ENCODE results near the gene FRY. TPM values are rescaled to one million over a fixed set of nuclear protein-coding genes. Genes with fewer than 3 reads are reported as not detected.

Gene FRY
- total RNA-seq, 1 experiment from 2014 or later = 5.7 TPM

- DNase-seq (ENCODE audit: low read depth) = no peak
Observed at GRCh38 chr13:32081591-32081990, 50.0 kb downstream of the FRY start.

GRCh38 chr13:32086366-32086765 lies 54.8 kb downstream of the FRY start:
- no peak for DNase-seq (ENCODE audit: low read depth)

- DNase-seq (ENCODE audit: low read depth) = no peak
Observed at GRCh38 chr13:32086791-32087441, 55.3 kb downstream of the FRY start.

DNA sequence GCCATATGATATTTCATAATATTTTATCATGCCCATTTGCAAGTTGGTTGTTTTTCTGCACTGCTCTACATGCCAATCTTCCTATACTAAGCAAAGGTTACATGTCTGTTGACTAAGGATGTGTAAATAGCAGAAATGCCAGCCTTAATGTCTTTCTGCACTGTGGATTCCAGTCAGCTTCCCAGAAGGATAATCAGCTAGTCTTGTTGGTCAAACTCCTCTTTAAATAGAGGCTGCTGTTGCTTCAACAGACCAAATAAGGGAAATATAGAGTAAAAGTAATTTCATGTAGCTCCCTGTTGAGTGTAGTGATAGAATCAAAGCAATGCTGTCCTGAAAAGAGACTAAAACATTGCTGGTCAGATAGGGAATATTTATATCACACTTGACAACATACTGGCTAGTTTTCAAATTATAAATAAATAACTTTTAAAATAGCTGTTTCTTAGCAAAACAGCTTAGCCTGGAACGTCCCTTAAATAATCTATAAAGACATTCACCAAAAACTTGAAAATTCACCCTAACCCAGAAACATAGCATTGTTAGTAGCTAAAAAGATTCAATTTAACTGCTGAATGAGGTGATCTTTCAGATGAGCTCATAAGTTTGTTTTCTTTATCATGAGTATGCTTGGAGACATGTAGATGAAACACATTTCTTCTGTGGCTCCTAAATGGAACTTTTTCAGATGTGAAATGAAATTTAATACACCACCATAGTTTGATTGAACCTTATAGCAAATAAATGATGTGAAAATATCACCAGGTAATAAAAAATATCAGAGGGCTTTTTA lies 56.6 kb downstream of the FRY start:
- DNase-seq (ENCODE audit: low read depth) = no peak

GRCh38 chr13:32092496-32092895 lies 60.9 kb downstream of the FRY start:
- DNase-seq (ENCODE audit: low read depth) = no peak

- no peak for DNase-seq (ENCODE audit: low read depth)
Observed at GRCh38 chr13:32093006-32093405, 61.4 kb downstream of the FRY start.

GRCh38 chr13:32098272-32098671 lies 66.7 kb downstream of the FRY start:
- no peak for DNase-seq (ENCODE audit: low read depth)

DNA sequence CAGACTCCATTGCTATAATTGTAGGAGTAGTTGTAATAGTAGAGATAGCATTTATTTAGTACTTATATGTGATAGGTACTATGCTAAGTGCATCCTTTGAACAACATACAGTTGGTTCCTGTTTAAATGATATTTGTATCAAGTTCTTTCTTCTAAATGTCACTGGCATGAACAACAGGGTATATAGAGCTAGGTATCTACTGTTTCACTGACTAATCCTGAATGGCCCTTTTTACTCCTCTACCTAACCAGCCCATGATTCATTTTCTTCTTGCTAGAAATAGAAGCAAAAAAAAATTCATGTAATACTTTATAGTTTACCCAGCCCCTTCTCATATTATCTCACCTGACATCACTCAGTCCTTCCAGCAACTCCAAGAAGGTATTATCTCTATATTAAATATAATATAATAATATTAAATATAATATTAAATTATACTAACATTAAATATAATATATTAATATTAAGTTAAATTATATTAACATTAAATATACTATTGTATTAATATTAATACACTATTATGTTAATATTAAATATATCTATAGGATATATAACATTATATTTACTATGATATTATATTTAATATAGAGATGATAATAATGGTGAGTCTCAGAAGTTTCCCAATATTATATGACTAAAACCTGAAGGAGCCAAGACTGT lies 74.2 kb downstream of the FRY start:
- no peak for DNase-seq (ENCODE audit: low read depth)

GRCh38 chr13:32107474-32107873 lies 75.9 kb downstream of the FRY start:
- no peak for DNase-seq (ENCODE audit: low read depth)

- DNase-seq (ENCODE audit: low read depth) = no peak
Observed at GRCh38 chr13:32107973-32108372, 76.4 kb downstream of the FRY start.

GRCh38 chr13:32113532-32113931 lies 82.0 kb downstream of the FRY start:
- no peak for DNase-seq (ENCODE audit: low read depth)

DNA sequence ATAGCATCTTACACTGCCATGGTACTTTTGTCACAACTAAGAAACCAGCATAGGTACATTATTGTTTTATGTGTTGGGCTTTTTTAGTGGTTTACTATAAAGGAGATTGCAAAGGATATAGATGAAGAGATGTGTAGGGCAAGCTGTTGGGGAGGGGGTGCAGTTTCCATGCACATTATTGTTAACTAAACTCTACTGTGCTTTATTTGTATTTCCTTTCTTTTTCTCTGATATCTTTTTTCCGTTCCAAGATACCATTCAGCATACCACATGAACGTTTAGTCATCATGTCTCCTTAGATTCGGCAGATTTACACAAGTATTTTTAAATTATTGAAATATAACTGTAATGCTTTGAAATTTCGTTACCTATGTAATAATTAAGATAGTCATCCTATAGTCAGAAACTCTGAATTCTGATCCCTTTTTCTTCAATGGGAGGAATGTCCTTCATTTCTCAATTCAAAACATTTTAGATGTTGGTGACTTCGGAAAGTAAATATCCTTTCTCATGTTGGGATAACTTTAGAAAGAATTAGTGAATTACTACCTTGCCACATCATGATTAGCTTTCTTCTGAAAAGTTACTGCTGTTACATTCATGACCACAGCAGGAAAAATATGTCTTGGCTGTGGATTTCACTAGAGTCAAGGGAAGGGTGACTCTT lies 82.8 kb downstream of the FRY start:
- no peak for DNase-seq (ENCODE audit: low read depth)

- DNase-seq (ENCODE audit: low read depth) = no peak
Observed at GRCh38 chr13:32115066-32115465, 83.5 kb downstream of the FRY start.

DNA sequence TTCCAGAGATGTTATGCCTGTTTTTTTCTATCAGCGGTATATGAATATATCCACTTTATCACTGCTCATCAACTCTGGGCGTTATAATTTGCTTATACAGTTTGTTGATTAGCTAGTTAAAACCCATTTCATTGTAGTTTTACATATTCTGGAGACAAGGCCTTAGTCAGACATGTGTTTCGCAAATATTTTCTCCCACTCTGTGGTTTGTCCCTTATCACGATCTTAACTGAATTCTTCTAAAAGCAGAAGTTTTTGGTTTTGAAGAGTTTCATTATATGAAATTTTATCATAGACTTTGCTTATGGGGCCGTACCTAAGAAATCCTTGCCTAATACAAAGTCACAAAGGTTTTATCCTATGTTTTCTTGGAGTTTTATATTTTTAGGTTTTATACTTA lies 84.6 kb downstream of the FRY start:
- DNase-seq (ENCODE audit: low read depth) = no peak

GRCh38 chr13:32117001-32117400 lies 85.4 kb downstream of the FRY start:
- no peak for DNase-seq (ENCODE audit: low read depth)

- peak; percentile 34 for DNase-seq (ENCODE audit: low read depth)
Observed at GRCh38 chr13:32117701-32118100, 86.1 kb downstream of the FRY start.

DNA sequence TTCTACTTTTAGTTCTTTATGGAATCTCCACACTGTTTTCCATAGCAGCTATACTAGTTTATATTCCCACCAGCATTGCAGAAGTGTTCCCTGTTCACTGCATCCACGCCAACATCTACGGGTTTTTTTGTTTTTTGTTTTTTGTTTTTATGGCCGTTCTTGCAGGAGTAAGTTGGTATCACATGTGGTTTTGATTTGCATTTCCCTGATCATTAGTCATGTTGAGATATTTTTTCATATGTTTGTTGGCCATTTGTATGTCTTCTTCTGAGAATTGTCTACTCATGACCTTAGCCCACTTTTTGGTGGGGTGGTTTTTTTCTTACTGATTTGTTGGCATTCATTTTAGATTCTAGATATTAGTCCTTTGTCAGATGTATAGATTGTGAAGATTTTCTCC lies 89.7 kb downstream of the FRY start:
- peak; percentile 9 for DNase-seq (ENCODE audit: low read depth)

GRCh38 chr13:32124743-32125142 lies 93.2 kb downstream of the FRY start:
- DNase-seq (ENCODE audit: low read depth) = no peak

- peak; percentile 86 for DNase-seq (ENCODE audit: low read depth)
Observed at GRCh38 chr13:32125221-32125689, 93.7 kb downstream of the FRY start.

DNA sequence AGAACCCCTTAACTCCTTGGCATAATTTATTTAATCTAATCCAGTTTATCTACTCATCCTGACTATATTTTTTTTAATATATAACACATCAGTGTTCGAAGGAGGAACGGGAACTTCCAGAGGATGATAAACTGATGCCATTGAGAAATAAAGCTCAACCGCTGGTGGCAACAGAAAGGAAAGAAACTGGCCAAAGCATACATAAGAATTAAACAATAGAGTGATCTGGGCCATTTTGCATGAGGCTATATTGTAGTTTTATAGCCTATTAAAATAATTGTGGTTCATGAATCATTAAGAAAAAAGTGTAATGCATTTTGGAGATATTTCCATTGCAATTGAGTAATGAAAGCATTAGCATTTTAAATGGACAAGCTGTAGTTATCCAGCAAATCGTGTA lies 94.2 kb downstream of the FRY start:
- peak; percentile 81 for DNase-seq (ENCODE audit: low read depth)

GRCh38 chr13:32126278-32126677 lies 94.7 kb downstream of the FRY start:
- DNase-seq (ENCODE audit: low read depth) = peak; percentile 47

DNA sequence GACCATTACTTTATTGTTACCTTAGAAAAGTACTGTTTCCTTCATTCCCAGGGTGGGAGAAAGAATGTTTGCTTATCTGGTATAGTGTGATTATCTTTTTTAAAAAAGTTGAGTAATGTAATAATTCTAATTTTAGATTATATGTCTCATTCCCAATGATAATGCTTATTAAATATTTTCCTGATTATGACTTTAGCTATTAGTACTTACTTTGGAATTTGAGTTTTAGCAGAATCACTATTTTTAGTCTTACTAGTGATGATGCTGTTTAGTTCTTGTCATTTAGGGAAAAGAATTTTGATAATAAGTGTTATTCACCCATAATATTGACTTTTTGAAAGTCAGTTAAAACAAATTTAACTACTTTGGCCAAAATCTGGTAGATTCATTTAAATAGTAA lies 95.2 kb downstream of the FRY start:
- DNase-seq (ENCODE audit: low read depth) = no peak

Data from M059J (cell line).